IPS-NIHi7 (cell line): ENCODE results near the gene SMIM41.

ENCODE experiments used
- DNase-seq: peaks from one replicate; pipeline ENCODE4 v3.0.0; 2012; ENCODE audit warnings: mixed read lengths; ENCODE audit errors: extremely low spot score

Gene SMIM41

DNA sequence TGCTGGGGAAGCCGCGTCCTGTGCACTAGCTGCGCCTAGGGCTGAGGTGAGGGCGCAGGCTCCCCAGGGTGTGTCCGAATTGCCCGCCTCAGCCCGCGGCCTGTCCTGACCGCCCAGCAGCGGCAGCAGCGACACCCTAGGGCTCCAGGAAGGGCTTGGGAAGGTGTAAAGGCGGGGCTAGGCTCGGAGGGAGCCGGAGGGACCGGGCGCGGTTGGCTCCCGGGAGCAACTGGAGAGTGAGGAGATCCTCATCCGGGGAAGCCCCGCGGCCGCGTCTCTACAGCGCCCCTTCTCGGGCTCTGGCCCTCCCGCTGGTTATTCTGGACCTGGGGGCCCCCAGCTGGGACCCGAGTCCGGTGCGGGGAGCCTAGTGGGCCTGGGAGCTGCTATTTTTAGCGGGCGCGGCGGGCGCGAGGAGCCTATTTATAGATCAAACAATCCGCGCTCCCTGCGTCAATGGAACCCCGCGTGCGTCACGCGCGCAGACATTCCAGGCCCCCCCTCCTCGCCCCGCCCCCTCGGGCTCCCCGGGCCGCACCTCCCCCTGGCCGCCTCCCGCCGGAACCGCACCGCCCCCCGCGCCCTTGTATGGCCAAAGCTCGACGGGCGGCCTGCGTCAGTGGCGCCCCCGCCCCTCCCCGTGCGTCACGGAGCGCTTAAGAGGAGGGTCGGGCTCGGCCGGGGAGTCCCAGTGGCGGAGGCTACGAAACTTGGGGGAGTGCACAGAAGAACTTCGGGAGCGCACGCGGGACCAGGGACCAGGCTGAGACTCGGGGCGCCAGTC, 28.6 kb upstream of the SMIM41 start, which contains the start of gene NR4A1:
Gene NR4A1 (plus strand): TSS at position 685 of the 784 bp plus-strand sequence. CDS start 2,887 bp downstream, outside the sequence.
- DNase-seq: peak; percentile 93

DNA sequence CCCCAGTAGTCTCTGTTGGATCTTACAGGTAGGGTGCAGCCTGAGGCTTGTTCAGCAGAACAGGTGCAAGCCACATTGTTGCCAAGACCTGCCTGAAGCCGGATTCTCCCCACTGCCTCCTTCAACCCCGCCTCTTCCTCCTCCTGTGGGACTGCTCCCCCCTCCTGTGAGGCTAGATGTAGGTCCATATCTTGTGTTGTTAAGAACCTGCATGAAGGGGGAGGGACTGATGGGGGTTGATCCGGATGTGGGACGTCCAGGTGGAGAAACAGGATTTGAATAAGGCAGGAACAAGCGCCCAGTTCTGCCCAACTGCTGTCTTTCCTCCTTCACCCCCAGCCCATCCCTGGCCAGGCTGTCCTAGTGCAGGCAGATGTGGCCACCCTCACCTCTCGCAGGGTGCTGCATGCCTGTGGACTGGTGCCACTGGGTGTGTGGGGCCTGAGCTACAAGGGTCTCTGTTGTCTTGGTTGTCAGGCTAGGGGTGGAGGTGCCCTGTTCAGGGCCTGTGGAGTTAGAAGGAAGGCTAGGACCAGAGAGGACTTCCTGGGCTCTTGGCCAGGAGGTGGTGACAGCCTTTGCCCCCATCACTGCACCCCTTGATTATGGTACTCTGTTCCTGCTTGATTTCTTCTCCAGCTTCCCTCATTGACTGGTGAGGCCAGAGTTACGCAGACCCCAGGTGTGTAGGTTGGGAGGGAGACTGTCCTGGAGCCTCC, 26.9 kb upstream of the SMIM41 start:
- no peak for DNase-seq

- DNase-seq: no peak
Observed at GRCh38 chr12:52053536-52054209, 25.8 kb upstream of the SMIM41 start.

DNA sequence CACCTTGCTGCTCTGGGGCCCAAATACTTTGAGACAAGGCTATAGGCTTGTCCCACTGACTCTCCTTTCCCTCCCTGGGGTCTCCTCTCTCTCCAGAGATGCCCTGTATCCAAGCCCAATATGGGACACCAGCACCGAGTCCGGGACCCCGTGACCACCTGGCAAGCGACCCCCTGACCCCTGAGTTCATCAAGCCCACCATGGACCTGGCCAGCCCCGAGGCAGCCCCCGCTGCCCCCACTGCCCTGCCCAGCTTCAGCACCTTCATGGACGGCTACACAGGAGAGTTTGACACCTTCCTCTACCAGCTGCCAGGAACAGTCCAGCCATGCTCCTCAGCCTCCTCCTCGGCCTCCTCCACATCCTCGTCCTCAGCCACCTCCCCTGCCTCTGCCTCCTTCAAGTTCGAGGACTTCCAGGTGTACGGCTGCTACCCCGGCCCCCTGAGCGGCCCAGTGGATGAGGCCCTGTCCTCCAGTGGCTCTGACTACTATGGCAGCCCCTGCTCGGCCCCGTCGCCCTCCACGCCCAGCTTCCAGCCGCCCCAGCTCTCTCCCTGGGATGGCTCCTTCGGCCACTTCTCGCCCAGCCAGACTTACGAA, 25.2 kb upstream of the SMIM41 start:
- DNase-seq: no peak

DNA sequence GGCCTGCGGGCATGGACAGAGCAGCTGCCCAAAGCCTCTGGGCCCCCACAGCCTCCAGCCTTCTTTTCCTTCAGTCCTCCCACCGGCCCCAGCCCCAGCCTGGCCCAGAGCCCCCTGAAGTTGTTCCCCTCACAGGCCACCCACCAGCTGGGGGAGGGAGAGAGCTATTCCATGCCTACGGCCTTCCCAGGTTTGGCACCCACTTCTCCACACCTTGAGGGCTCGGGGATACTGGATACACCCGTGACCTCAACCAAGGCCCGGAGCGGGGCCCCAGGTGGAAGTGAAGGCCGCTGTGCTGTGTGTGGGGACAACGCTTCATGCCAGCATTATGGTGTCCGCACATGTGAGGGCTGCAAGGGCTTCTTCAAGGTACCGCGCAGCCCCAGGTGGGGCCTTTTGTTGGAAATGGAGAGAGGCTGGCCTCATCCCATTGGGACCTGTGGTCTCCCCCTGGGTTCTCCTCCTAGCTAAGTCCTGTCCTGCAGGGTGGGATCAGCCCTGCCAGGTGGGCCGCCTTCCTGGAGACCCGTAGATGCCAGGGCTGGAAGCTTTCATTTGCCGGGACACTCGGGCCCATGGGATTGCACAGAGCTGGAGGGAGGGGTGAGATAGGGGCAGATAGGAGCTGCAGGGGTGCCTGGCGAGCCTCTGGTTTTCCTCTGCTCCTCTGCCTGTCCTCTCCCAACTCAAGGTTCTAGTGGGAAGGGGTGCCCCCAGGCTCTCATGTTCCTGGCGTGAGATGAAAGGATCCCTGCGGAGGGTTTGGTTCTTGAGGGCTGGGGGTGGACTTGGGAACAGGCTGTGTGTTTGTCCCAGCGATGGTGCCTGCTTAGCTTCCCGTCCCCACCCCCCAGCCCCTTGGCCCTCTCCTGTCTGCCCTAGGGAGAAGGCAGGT, 24.4 kb upstream of the SMIM41 start:
- no peak for DNase-seq

DNA sequence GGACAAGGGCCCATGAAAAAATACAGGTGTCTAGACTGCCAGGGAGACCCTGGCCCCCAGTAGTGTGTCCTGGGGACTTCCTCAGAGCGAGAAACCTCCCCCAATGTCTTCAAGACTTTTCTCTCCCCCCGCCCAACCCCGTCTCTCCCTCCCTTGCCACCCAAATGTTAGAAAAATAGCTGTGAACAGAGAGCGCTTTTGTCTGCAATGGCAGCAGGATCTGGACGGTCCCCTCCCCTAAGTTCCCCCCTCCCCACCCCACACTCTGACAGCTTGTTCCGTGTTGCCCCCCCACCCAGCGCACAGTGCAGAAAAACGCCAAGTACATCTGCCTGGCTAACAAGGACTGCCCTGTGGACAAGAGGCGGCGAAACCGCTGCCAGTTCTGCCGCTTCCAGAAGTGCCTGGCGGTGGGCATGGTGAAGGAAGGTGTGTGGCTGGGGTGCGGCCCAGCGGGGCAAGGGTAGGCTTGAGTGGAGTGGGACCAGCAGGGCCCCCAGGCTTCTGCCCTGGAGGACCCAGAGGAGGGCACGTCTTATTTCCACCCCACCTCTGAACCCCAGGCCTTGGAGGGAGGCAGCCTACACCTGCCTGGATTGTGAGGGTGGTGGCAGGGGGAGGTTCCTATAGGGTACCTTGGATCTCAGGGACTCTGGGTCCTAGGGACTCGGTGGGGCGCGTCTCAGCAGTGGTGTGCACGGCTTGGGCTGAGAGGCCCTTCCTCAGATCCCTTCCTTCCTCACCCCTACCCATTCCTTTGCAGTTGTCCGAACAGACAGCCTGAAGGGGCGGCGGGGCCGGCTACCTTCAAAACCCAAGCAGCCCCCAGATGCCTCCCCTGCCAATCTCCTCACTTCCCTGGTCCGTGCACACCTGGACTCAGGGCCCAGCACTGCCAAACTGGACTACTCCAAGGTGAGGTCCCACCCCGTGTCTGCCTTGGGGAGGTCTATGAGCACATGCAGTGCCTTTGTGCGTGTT, 23.5 kb upstream of the SMIM41 start:
- no peak for DNase-seq

- no peak for DNase-seq
Observed at GRCh38 chr12:52056801-52057637, 22.5 kb upstream of the SMIM41 start.

- DNase-seq: no peak
Observed at GRCh38 chr12:52057638-52058576, 21.6 kb upstream of the SMIM41 start.

- DNase-seq: no peak
Observed at GRCh38 chr12:52058631-52059361, 20.7 kb upstream of the SMIM41 start.

GRCh38 chr12:52059582-52060497, 19.7 kb upstream of the SMIM41 start:
- no peak for DNase-seq

GRCh38 chr12:52060498-52061177, 18.9 kb upstream of the SMIM41 start:
- DNase-seq: no peak

GRCh38 chr12:52061470-52062166, 17.9 kb upstream of the SMIM41 start:
- no peak for DNase-seq

- DNase-seq: no peak
Observed at GRCh38 chr12:52062167-52063081, 17.1 kb upstream of the SMIM41 start.
